HG03066 (cell line): Measurements from ENCODE around the gene RPRD1B.

Source experiments
- ATAC-seq: cut with Tn5 transposase; IDR thresholded peaks from one replicate; pipeline ENCODE4 v1.9.1; 2021; ENCODE audit warnings: low read depth; ENCODE audit not compliant: unreplicated experiment

Gene RPRD1B

GRCh38 chr20:38132156-38132909, 98.8 kb downstream of the RPRD1B start:
- ATAC-seq = no peak

- ATAC-seq = no peak
These were observed 99.5 kb downstream of the RPRD1B start for GRCh38 chr20:38132910-38133501.

DNA sequence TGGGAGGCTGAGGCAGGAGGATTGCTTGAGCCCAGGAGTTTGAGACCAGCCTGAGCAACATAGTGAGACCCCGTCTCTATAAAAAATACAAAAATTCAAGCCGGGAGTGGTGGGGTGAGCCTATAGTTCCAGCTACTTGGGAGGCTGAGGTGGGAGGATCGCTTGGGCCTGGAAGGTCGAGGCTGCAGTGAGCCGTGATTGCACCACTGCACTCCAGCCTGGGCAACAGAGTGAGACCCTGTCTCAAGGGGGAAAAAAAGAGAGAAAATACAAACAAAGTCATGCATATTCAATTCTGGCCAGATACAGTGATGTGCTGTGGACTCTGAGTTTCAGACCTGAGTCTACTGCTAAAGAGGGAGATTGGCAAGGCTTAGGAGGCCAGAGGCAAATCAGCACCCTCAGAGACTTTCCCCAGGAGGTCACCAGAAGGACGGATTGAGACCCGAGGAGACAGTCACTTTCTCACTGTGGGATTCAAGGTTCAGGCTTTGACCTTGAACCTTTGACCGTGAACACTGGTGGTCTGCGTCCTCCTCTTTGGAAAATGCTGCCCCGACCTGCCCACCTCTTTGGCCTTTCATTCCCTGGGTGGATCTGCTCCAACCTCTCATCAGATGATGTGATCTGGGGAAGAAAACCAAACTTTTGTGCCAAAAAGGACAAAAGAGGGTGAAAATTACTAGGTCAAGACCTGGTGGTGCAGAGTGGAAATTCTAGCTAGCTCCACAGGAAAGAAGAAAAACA, 100.3 kb downstream of the RPRD1B start:
- ATAC-seq = no peak

DNA sequence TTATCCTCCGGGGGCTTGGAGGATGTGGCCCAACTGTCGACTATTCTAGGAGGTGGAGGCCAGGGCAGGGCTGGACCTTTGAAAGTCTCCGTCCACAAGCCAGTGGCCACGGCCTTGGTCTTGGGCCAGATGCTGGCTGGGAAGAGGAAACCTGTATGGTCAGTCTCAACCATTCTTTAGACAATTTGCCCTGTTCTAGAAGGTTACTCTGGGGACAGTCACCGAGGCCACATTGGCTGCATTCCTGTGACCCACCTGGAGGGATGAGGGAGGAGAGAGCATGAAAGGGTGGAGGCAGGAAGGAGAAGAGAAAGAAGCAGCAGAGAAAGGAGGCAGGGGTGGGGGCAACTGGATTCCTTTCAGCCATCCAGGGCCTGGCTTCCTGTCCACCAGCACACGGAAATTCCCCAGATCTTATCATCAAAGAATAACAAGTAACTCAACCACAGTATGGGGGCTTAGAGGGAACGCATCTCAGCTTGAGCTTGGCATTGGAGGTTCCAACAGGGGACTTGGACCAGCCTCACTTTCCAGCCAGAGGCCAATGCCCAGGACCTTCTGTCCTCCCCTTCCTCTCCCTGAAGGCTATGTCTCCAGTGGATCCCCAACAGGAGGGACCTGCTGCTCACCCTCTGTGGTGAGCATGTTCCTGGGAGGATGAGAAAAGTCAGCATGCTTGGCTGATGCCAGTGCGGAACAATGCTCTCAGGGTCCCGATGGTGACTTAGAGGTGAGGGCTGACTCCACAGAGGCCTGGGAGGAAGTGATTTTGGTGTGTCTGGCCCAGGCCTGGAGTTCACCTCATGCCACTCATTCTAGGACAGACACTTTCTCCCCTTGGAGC, 101.1 kb downstream of the RPRD1B start:
- no peak for ATAC-seq

GRCh38 chr20:38135271-38135650, 101.7 kb downstream of the RPRD1B start:
- ATAC-seq = no peak

DNA sequence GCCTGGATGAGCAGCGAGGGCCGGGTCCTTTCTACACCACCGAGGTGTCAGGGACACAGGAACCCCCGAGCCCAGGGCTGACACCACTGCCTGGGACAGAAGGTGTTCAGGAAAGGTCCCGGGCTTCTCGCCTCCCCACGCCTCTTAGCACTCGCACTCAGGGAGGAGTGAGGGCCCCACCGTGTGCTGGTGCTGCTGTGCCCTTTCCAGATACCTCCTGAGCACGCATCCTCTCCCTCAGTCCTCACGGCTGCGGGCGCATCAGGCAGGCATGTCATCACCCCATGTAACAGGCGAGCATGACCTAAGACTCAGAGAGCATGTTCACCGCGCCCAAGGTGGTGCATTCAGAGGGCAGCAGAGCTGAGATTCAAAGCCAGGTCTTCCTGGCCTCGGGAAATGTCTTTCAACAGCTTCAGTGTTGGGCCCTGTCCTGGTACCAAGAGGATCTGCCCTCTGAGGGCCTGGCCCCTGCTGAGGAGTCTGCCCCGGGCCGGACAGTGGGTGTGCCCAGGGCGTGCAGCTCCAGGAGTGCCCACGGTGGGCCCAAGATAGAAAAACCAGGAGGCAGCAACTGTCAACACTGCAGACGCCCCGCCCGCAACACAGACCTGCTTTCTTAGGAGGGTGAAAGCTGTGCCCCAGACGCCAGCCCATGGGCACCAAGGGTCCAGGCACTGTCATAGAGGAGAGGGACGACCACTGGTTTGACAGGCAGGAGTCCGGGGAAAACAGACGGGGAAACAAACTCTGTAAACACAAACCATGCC, 102.3 kb downstream of the RPRD1B start:
- no peak for ATAC-seq

GRCh38 chr20:38136421-38137245, 103.1 kb downstream of the RPRD1B start:
- no peak for ATAC-seq

- ATAC-seq = no peak
These were observed 104.0 kb downstream of the RPRD1B start for GRCh38 chr20:38137441-38138037.

GRCh38 chr20:38138086-38138778, 104.7 kb downstream of the RPRD1B start:
- ATAC-seq = no peak

DNA sequence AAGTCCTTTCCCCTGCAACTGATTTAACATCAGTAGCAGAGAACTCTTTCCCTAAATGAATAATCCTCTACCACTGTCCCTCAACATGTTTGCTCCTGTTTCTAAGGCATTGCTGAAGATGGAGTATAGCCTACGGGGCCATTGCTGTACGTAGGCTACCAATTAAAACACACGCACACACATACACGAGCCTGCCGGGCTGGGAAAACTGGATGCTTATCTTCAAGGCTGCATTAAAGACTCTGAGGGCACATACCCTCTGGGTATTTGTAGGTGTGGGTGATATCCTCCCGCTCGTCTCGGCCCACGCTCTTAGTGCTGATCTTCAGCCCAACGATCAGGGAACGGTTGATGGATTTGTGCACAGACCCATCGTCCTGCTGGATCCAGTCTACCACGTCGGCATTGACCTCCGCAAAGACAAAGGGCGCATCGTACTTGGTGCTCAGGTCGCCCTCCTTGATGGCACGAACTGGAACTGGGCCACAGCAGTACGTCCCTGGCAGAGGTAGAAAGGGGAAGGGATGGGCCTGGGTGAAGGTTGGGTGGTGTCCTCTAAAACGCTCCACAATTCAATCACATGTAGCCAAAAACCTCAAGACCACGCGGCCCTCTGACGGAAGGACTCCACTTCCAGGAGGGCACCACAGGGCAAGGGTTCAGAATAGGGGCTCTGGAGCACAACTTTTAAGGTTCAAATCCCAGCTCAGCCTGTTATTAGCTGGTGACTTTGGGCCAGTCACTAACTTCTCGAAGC, 105.8 kb downstream of the RPRD1B start:
- no peak for ATAC-seq

DNA sequence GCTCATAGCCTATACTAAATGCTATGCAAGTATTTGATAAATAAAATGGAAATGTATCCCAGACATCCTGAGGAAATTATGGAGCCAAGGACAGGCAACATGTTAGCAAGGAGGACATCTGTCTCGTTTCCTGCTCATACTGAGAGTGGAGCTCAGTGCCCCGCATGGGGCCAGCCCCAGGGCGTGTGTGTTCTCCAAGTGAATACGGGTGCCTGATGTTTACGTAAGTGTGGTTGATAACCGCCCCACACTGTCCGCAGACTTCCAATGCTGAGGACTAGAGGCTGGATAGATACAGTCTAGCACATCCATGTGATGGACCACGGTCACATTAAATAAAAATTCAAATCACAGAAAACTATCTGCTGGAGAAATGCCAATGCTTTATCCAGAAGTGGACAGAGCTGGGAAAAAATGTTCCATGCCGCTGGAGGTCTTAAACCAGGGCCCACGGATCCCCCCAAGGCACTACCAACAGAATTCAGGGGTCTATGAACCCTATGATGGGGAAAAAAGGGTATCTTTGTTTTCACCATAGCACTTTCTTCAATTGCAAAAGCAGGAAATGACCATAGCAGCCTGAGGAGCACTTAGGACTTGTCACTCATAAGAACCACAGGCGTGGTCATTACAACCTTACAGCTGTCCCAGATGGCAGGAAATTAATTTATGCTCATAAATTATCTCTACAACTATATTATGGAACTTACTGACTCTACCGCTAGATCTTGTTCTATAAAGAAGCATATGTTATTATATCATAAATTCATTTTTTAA, 106.6 kb downstream of the RPRD1B start:
- no peak for ATAC-seq

DNA sequence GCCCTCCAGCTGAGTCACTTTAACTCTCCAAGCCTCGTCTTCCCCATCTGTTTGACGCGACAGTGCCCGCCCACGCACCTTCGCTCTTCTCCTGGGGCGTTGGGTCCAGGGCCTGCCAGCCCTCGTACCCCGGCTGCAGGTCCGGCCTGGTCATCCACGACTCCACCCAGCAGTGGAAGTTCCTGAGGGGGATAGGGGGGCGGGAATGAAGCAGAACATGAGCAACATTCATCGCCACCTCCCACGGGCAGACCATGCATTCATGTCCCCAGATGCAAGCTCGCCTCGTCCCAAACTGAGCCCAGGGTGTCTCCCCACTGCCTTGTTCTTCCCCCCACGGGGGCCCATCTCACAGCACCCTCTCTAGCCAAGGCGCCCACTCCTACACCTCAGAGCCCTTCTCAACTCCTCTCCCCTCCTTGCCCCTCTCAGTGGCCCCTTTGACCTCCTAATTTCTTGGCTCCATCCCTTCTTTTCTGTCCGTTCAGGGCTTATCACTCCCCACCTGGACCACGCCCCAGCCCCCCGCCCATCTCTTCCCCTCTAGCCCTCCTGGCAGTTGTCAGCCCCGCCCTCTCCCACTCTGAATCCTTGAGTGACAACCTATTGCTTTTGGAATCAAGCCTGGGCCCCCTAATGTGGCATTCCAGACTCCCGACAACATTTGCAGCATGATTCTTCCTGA, 107.8 kb downstream of the RPRD1B start:
- no peak for ATAC-seq
